Measurements from ENCODE around the gene WNT5B. TPM values are rescaled to one million over a fixed set of nuclear protein-coding genes. Genes with fewer than 3 reads are reported as not detected.
A peak's percentile ranks its signal among the peaks of the same experiment; 100 is the strongest.

Gene WNT5B
- total RNA-seq, 2 donors from 2014 or later = 0.71 to 6.1 TPM

DNA sequence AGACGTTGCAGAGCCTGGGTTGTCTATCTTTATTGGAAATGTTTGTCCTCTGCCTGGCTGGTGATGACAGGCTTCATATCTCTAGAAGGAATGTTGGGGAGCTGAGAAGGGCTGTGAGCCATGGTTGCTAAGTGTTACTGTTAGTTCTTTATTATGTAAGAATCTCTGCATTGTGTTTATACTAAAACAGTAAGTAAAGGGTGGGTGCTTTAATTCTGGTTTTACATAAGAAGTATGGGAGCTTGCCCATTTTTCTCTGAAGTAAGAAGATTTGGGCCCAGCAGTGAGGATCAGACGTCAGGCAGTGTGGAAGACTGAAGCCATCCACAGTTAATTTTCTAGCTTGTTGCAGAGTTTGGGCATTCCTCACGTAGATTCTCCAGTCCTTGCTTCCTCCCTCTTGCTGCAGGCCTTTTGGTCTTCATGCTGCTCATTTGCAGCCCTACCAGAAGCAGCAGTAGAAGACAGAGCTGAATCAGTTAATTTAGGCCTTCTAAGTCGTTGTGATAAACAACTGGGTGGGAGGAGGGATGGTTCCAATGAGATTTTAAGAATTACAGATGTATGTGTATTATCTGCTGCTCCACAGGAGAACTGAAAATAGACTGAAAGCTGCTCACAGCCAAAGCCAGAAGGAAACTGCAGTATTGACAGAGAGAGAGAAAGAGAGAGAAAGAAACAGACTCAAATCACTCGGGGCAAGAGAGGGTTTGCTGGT lies 21.4 kb downstream of the WNT5B start:
- Histone ChIP-seq H3K9ac (ENCODE audit: extremely low read depth, low read length, poor library complexity, severe bottlenecking) (no peak overlapping the region), H3K4me3 (ENCODE audit: low read length) (no peak overlapping the region), H3K36me3 (ENCODE audit: control insufficient read depth, insufficient read depth, low read length) (no peaks in the 10 kb centered on the region), H3K27me3 (ENCODE audit: control insufficient read depth, insufficient read depth, low read length, poor library complexity, severe bottlenecking) (no peaks in the 10 kb centered on the region), H3K27ac (ENCODE audit: low read depth, low read length) (no peak overlapping the region), H3K9me3 (ENCODE audit: control insufficient read depth, low read length) (no peaks in the 10 kb centered on the region), H3K4me1 (ENCODE audit: control insufficient read depth, insufficient read depth, low read length) (no peaks in the 10 kb centered on the region)
- H3K27ac Mint-ChIP-seq = peak overlapping the region; percentile 1
- H3K36me3 Mint-ChIP-seq (ENCODE audit: low read depth) = no peaks in the 10 kb centered on the region
- no peaks in the 10 kb centered on the region for H3K9me3 Mint-ChIP-seq
- peak; percentile 44 for DNase-seq
- H3K4me3 Mint-ChIP-seq = no peak overlapping the region
- WGBS, 2 experiments (ENCODE audit: insufficient coverage in 1 of 2, insufficient read length in 1 of 2) = 60 to 71% methylated on average over 3 to 5 of the region's 5 CpGs
- H3K4me1 Mint-ChIP-seq = peaks cover 15% of the 10 kb centered on the region
- peaks cover 16% of the 10 kb centered on the region for H3K27me3 Mint-ChIP-seq (ENCODE audit: insufficient read depth)
- TF ChIP-seq, protein P1, sequence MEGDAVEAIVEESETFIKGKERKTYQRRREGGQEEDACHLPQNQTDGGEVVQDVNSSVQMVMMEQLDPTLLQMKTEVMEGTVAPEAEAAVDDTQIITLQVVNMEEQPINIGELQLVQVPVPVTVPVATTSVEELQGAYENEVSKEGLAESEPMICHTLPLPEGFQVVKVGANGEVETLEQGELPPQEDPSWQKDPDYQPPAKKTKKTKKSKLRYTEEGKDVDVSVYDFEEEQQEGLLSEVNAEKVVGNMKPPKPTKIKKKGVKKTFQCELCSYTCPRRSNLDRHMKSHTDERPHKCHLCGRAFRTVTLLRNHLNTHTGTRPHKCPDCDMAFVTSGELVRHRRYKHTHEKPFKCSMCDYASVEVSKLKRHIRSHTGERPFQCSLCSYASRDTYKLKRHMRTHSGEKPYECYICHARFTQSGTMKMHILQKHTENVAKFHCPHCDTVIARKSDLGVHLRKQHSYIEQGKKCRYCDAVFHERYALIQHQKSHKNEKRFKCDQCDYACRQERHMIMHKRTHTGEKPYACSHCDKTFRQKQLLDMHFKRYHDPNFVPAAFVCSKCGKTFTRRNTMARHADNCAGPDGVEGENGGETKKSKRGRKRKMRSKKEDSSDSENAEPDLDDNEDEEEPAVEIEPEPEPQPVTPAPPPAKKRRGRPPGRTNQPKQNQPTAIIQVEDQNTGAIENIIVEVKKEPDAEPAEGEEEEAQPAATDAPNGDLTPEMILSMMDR (conservative IDR thresholded peaks at IDR 0.05) = no peak

DNA sequence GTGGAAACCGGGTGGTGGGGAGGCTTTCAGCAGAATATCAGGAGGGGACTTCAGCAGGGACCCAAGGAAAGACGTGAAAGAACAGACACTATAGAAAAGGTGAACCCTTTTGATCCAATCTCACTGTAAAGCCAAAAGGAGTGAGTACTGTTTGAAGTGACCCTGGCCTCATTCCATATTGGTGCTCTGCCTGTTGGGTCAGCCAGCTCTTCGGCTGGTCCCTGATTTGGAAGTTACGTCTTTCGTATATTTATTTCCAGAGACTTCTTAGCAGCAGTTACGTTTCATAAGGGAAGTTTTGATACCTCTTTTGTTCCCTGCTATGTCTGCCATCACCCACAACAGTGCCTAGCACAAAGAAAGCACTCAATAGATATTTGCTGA lies 21.9 kb downstream of the WNT5B start:
- TF ChIP-seq, protein P1 (conservative IDR thresholded peaks at IDR 0.05) = no peak
- H3K27me3 ChIP-seq (ENCODE audit: control insufficient read depth, insufficient read depth, low read length, poor library complexity, severe bottlenecking) = no peaks in the 10 kb centered on the region
- Mint-ChIP-seq H3K4me3 (no peak overlapping the region), H3K27ac (peak overlapping the region; percentile 1), H3K27me3 (ENCODE audit: insufficient read depth) (peaks cover 20% of the 10 kb centered on the region), H3K9me3 (no peaks in the 10 kb centered on the region), H3K36me3 (ENCODE audit: low read depth) (no peaks in the 10 kb centered on the region), H3K4me1 (peaks cover 15% of the 10 kb centered on the region)
- H3K4me3 ChIP-seq (ENCODE audit: low read length) = no peak overlapping the region
- H3K9me3 ChIP-seq (ENCODE audit: control insufficient read depth, low read length) = no peaks in the 10 kb centered on the region
- WGBS, 2 experiments (ENCODE audit: insufficient coverage in 1 of 2, insufficient read length in 1 of 2) = 88 to 92% methylated on average over 5 to 6 of the region's 6 CpGs
- no peak for DNase-seq
- H3K36me3 ChIP-seq (ENCODE audit: control insufficient read depth, insufficient read depth, low read length) = no peaks in the 10 kb centered on the region
- no peaks in the 10 kb centered on the region for H3K4me1 ChIP-seq (ENCODE audit: control insufficient read depth, insufficient read depth, low read length)
- H3K9ac ChIP-seq (ENCODE audit: extremely low read depth, low read length, poor library complexity, severe bottlenecking) = no peak overlapping the region
- no peak overlapping the region for H3K27ac ChIP-seq (ENCODE audit: low read depth, low read length)

DNA sequence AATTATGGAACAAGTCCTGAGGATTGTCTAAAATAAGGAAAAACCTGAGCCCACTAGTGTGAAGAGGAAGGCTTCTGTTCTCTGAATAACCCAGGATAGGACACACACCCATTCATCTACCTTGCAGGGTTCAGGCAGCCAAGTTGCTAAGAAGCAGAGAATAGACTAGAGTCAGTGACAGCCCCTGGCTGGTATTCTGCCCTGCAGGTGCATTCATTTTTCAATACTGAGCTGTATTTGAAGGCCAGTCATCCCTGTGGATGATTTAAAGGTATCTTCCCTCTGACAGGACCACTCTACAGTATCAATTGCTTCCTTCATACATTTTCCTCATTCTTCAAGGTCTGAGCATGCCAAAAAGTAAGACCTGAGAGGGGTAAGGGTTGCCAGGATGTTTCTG lies 22.9 kb downstream of the WNT5B start:
- Mint-ChIP-seq H3K4me3 (no peak overlapping the region), H3K36me3 (ENCODE audit: low read depth) (no peaks in the 10 kb centered on the region), H3K27me3 (ENCODE audit: insufficient read depth) (peaks cover 26% of the 10 kb centered on the region), H3K4me1 (peaks cover 15% of the 10 kb centered on the region), H3K9me3 (no peaks in the 10 kb centered on the region), H3K27ac (no peak overlapping the region)
- no peak overlapping the region for H3K9ac ChIP-seq (ENCODE audit: extremely low read depth, low read length, poor library complexity, severe bottlenecking)
- H3K4me1 ChIP-seq (ENCODE audit: control insufficient read depth, insufficient read depth, low read length) = no peaks in the 10 kb centered on the region
- no peak overlapping the region for H3K4me3 ChIP-seq (ENCODE audit: low read length)
- no peaks in the 10 kb centered on the region for H3K36me3 ChIP-seq (ENCODE audit: control insufficient read depth, insufficient read depth, low read length)
- no peak overlapping the region for H3K27ac ChIP-seq (ENCODE audit: low read depth, low read length)
- DNase-seq = no peak
- H3K9me3 ChIP-seq (ENCODE audit: control insufficient read depth, low read length) = no peaks in the 10 kb centered on the region
- TF ChIP-seq, protein P1 (conservative IDR thresholded peaks at IDR 0.05) = no peak
- H3K27me3 ChIP-seq (ENCODE audit: control insufficient read depth, insufficient read depth, low read length, poor library complexity, severe bottlenecking) = no peaks in the 10 kb centered on the region
